ENCODE data around the gene BICD1. TPM values are rescaled to one million over a fixed set of nuclear protein-coding genes. Genes with fewer than 3 reads are reported as not detected.

Gene BICD1
- total and polyA plus RNA-seq, 2 donors (not counting 1 experiment from before 2014, with no cell fraction given), result 11.1 to 12.4 TPM

DNA sequence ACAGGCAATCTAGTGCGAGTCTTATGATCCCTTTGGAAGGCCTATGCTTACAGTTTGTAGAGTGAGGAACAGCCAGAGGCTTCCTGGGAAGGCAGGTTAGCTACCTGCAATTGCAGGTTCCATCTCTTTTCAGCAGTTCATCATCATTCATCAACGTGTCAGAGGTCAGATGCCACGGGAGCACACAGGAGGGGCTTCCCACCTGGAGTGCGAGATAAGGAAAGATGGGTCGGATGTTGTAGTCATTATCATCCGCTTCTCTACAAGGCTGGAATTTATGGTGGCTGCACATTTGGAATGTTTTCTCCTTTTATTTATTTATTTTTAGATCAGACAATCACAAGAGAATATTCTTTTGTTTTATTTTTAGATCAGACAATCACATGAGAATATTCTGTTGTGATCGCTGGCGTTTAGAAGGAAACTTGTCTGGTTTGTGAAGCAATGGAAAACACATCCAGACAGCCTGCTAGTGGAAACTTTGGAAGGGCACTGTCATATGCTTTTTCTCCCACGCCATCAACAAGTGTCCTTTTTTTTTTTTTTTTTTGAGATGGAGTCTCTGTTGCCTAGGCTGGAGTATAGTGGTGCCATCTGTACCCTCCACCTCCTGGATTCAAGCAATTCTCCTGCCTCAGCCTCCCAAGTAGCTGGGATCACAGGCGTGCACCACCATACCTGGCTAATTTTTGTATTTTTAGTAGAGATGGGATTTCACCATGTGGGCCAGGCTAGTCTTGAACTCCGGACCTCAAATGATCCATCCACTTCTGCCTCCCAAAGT lies 1.9 kb upstream of the BICD1 start:
- no peak overlapping the region for H3K27ac ChIP-seq (ENCODE audit: insufficient read depth, low read length)
- H3K4me2 ChIP-seq (ENCODE audit: extremely low read depth, insufficient read depth, low read length), result no peak overlapping the region
- H3K36me3 ChIP-seq (ENCODE audit: control insufficient read depth, insufficient read depth, low read length), result no peaks in the 10 kb centered on the region
- no peak for TF ChIP-seq EZH2 (IDR thresholded peaks at IDR 0.05; ENCODE audit: low read length, missing control alignments)
- TF ChIP-seq, protein P1, sequence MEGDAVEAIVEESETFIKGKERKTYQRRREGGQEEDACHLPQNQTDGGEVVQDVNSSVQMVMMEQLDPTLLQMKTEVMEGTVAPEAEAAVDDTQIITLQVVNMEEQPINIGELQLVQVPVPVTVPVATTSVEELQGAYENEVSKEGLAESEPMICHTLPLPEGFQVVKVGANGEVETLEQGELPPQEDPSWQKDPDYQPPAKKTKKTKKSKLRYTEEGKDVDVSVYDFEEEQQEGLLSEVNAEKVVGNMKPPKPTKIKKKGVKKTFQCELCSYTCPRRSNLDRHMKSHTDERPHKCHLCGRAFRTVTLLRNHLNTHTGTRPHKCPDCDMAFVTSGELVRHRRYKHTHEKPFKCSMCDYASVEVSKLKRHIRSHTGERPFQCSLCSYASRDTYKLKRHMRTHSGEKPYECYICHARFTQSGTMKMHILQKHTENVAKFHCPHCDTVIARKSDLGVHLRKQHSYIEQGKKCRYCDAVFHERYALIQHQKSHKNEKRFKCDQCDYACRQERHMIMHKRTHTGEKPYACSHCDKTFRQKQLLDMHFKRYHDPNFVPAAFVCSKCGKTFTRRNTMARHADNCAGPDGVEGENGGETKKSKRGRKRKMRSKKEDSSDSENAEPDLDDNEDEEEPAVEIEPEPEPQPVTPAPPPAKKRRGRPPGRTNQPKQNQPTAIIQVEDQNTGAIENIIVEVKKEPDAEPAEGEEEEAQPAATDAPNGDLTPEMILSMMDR (conservative IDR thresholded peaks at IDR 0.05 in 1 of 2, IDR thresholded peaks at IDR 0.05 in 1 of 2; ENCODE audit: low read depth in 1 of 2, low read length in 2 of 2), result no peak
- H3K4me1 ChIP-seq (ENCODE audit: control insufficient read depth, extremely low read depth, insufficient read depth, low read length), result no peaks in the 10 kb centered on the region
- H3K9me3 ChIP-seq (ENCODE audit: control insufficient read depth, insufficient read depth, low read depth, low read length), result no peaks in the 10 kb centered on the region
- no peaks in the 10 kb centered on the region for H3K27me3 ChIP-seq (ENCODE audit: control insufficient read depth, insufficient read depth, low read length)
- H3K9ac ChIP-seq (ENCODE audit: insufficient read depth, low read length), result no peak overlapping the region
- no peak for DNase-seq (ENCODE audit: low read depth in 2 of 2)
- H4K20me1 ChIP-seq (ENCODE audit: control insufficient read depth, extremely low read depth, insufficient read depth, low read length), result no peaks in the 10 kb centered on the region
- no peak overlapping the region for H2AFZ ChIP-seq (ENCODE audit: low read length)
- peaks cover 21% of the 10 kb centered on the region for H3K79me2 ChIP-seq (ENCODE audit: control insufficient read depth, insufficient read depth, low read length)
- no peak overlapping the region for H3K4me3 ChIP-seq (replicated peaks in 1 of 4; ENCODE audit: control extremely low read depth in 1 of 4, insufficient read depth in 1 of 4, low read depth in 3 of 4, low read length in 4 of 4)

DNA sequence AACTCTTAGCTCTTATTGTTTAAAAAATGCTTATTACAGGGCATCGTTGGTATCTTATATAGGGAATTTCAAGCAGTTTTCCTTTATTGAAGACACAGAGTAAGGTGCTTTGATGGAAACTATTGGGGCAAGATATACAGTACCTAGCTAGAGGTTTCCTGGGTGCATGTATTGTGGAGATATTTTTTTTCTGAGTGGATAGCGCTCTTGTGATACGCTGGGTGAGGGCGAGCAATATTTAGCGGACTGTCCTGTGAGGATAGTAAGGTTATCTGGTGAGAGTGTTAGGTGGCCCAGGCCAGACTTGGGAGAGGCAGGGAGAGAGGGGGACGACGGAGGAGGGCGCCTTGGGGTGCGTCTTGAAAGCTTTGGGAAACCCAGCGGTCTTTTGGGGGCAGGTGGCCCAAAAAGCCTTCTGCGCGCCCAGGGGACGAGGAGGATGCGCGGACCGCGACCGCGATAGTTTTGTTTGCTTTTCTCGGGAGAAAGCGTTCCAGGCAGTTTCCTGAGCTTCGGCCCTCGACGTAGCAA lies 596 bp upstream of the BICD1 start:
- H3K79me2 ChIP-seq (ENCODE audit: control insufficient read depth, insufficient read depth, low read length), result peaks cover 29% of the 10 kb centered on the region
- H3K9me3 ChIP-seq (ENCODE audit: control insufficient read depth, insufficient read depth, low read depth, low read length), result no peaks in the 10 kb centered on the region
- no peak for TF ChIP-seq EZH2 (IDR thresholded peaks at IDR 0.05; ENCODE audit: low read length, missing control alignments)
- TF ChIP-seq, protein P1 (conservative IDR thresholded peaks at IDR 0.05 in 1 of 2, IDR thresholded peaks at IDR 0.05 in 1 of 2; ENCODE audit: low read depth in 1 of 2, low read length in 2 of 2), result no peak
- H3K27ac ChIP-seq (ENCODE audit: insufficient read depth, low read length), result peak overlapping the region; percentile 59
- no peaks in the 10 kb centered on the region for H3K36me3 ChIP-seq (ENCODE audit: control insufficient read depth, insufficient read depth, low read length)
- H4K20me1 ChIP-seq (ENCODE audit: control insufficient read depth, extremely low read depth, insufficient read depth, low read length), result no peaks in the 10 kb centered on the region
- no peak for DNase-seq (ENCODE audit: low read depth in 2 of 2)
- peak overlapping the region; percentile 26 for H3K4me2 ChIP-seq (ENCODE audit: extremely low read depth, insufficient read depth, low read length)
- H3K4me1 ChIP-seq (ENCODE audit: control insufficient read depth, extremely low read depth, insufficient read depth, low read length), result no peaks in the 10 kb centered on the region
- H2AFZ ChIP-seq (ENCODE audit: low read length), result peak overlapping the region; percentile 66
- no peaks in the 10 kb centered on the region for H3K27me3 ChIP-seq (ENCODE audit: control insufficient read depth, insufficient read depth, low read length)
- H3K4me3 ChIP-seq (replicated peaks in 1 of 4; ENCODE audit: control extremely low read depth in 1 of 4, insufficient read depth in 1 of 4, low read depth in 3 of 4, low read length in 4 of 4), result peak overlapping the region; percentile 65 to 92 (median 86)
- H3K9ac ChIP-seq (ENCODE audit: insufficient read depth, low read length), result peak overlapping the region; percentile 67

DNA sequence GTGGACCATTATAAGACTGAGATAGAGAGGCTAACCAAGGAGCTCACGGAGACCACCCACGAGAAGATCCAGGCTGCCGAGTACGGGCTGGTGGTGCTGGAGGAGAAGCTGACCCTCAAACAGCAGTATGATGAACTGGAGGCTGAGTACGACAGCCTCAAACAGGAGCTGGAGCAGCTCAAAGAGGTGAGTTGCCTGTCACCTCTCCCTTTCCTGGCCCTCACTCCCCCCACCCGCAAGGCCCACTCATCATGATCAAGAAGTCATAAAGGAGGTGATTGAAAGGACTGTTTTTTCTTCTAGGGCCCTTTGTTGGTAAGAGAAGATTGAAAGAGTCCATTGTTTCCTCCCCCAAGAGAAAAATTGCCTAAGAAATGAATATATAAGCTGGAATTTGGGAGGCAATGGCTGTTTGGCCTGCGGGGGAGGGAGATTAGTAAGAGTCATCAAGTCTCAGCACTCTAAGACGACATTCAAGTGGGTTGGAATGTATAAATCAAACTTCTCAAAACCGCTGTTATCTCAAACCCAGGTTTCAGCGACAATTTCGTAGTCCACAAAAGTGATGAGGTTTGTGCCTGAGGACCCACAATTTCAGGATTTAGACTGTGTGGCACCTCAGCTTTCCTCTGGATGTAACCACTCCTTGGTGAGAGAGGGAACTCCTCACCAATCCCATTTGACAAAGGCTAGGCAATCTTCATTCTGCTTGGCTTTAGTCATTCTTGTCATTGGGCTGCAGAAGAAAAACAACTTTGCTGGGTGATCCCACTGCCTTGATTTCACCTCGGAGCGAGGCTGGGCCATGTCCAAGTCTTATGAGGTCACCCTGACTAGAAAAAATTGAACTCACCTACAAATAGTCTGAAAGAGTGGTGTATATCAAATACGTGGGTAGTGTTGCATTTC lies 966 bp downstream of the BICD1 start:
- no peak for TF ChIP-seq EZH2 (IDR thresholded peaks at IDR 0.05; ENCODE audit: low read length, missing control alignments)
- TF ChIP-seq, protein P1 (conservative IDR thresholded peaks at IDR 0.05 in 1 of 2, IDR thresholded peaks at IDR 0.05 in 1 of 2; ENCODE audit: low read depth in 1 of 2, low read length in 2 of 2), result no peak
- peaks cover 35% of the 10 kb centered on the region for H3K79me2 ChIP-seq (ENCODE audit: control insufficient read depth, insufficient read depth, low read length)

More for the DNA sequence above, 966 bp downstream of the BICD1 start:
- Histone ChIP-seq H2AFZ (ENCODE audit: low read length) (peak overlapping the region; percentile 76), H3K4me2 (ENCODE audit: extremely low read depth, insufficient read depth, low read length) (peak overlapping the region; percentile 79), H4K20me1 (ENCODE audit: control insufficient read depth, extremely low read depth, insufficient read depth, low read length) (no peaks in the 10 kb centered on the region), H3K4me3 (replicated peaks in 1 of 4; ENCODE audit: control extremely low read depth in 1 of 4, insufficient read depth in 1 of 4, low read depth in 3 of 4, low read length in 4 of 4) (peak overlapping the region; percentile 79 to 92 (median 86)), H3K9me3 (ENCODE audit: control insufficient read depth, insufficient read depth, low read depth, low read length) (no peaks in the 10 kb centered on the region), H3K36me3 (ENCODE audit: control insufficient read depth, insufficient read depth, low read length) (no peaks in the 10 kb centered on the region), H3K9ac (ENCODE audit: insufficient read depth, low read length) (peak overlapping the region; percentile 91), H3K27ac (ENCODE audit: insufficient read depth, low read length) (peak overlapping the region; percentile 96), H3K27me3 (ENCODE audit: control insufficient read depth, insufficient read depth, low read length) (no peaks in the 10 kb centered on the region), H3K4me1 (ENCODE audit: control insufficient read depth, extremely low read depth, insufficient read depth, low read length) (no peaks in the 10 kb centered on the region)
- DNase-seq (ENCODE audit: low read depth in 2 of 2), result peak; percentile 41 to 89
